Activated naive CD4-positive, alpha-beta T cell treated with Interleukin-2 at 50 U/mL for 16 hours (primary cell): Measurements from ENCODE around the gene SPTLC2.
"Not testable (repeated sequence)": the region's sequence is repeated elsewhere in the genome, so short reads cannot be mapped to it uniquely, and the experiment has no call there.

Experiments
- DNase-seq: peaks from one replicate; pipeline ENCODE4 v3.0.0-alpha.2; 2020

Gene SPTLC2

DNA sequence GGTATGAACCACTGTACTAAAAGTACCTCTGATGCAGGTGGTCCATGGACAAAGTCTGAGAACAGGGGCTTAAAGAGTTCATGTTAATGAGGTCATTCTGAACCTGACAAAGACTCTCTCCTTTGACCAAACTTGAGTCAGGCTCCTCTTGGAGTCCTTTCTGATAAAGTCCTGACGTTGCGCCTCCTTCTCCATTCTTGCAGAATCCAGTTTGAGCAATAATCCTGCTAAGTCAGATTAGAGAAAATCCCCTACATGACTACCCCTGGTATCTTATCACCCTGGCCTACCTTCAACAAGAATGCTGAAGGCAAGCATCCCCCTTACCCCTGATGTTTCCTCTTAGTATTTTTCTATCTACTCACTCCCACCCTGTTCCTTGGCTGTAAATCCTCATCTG lies 71.9 kb downstream of the SPTLC2 start:
- no peak for DNase-seq

DNA sequence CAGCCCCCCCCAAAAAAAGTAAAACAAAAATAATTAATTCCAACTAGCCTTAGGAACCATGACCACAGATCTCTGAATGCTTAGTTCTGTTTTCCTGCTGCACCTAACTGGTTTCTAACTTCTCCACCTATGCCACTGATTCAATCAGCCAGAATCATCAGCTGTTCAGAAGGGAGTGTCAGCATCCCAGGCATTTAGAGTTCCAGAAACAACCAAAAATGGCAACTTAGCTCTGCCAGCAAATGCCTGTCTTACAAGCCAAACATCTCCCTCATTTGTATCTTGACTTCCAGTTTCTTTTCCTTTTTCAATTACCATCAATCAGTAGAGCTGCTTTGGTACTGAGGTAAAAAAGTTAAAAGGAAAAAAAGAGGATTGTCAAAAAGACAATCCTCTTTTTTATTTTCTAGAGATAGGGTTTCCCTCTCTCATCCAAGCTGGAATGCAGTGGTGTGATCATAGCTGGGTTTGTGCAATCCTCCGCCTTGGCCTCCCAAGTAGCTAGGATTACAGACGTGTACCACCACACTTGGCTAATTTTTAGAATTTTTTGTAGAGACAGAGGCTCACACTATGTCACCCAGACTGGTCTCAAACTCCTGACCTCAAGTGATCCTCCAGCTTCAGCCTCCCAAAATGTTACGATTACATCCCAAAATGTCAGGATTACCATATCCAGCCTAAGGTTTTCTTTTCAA lies 72.7 kb downstream of the SPTLC2 start:
- no peak for DNase-seq

DNA sequence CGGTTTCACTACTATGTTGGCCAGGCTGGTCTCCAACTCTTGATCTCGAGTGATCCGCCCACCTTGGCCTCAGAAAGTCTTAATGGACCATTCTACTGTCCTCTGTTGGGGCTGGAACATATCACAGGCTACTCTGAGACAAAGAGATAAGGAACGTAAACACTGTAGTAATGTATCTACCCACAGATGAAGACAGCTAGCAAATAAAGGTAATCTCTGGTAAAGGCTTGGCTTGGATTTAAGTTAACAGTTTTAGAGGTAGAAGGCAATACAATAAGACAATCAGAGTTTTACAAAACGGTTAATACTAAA lies 73.2 kb downstream of the SPTLC2 start:
- no peak for DNase-seq

DNA sequence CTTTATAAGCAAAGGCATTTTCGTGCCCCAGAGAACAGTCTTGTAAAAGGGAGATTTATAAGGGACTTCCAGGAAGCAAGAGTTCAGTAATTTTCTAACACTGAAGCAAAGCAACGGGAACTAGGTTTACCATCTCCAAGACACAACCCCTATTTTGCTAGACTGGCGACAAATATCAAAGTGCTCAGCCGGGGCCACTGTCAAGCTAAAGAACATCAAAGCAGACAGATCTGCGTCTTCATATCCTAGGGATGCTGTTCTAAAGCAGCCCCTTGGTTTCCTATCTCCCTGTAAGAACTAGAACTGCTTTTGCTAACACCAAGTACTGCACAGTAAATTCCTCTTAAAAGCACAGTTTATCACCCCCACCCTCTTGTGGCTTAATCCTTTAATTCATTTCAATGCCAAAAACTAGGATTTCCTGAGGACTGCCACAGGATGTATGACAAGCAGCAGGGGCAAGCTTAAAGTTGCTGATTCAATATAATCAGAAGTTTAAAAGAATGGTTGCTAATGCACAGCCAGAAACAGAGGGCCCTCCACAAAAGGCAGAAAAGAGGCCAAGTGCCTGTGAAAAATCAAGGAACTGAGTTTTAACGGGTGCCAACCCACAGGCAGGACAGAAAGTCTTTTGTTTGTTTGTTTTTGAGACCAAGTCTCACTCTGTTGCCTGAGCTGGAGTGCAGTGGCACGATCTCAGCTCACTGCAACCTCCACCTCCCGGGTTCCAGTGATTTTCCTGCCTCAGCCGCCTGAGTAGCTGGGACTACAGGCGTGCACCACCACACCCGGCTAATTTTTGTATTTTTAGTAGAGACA lies 73.8 kb downstream of the SPTLC2 start:
- no peak for DNase-seq

DNA sequence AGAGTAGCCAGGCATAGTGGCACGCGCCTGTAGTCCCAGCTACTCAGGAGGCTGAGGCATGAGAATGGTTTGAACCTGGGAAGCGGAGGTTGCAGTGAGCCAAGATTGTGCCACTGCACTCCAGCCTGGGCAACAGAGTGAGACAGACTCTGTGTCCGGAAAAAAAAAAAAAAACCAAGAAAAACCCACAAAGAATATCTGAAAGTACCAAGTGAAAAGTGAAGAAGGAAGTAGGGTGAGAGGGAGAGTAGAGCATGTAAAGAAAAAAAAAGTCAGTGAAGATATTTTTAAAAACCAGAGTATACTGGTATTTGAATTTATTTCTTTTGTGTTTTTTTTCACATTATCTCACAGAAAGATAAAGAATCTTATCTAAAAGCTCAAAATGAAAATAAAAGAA lies 74.5 kb downstream of the SPTLC2 start:
- DNase-seq: no peak

DNA sequence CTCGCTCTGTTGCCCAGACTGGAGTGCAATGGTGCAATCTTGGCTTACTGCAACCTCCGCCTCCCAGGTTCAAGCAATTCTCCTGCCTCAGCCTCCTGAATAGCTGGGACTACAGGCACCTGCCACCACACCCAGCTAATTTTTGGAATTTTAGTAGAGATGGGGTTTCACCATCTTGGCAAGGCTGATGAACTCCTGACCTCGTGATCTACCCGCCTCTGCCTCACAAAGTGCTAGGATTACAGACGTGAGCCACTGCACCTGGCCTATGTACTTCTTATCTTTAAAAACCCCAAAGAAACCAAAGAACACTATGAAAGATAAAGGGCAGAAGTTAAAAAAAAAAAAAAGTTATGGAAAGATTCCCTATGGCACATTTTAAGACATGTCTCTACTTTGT lies 79.5 kb downstream of the SPTLC2 start:
- not testable (repeated sequence) for DNase-seq

DNA sequence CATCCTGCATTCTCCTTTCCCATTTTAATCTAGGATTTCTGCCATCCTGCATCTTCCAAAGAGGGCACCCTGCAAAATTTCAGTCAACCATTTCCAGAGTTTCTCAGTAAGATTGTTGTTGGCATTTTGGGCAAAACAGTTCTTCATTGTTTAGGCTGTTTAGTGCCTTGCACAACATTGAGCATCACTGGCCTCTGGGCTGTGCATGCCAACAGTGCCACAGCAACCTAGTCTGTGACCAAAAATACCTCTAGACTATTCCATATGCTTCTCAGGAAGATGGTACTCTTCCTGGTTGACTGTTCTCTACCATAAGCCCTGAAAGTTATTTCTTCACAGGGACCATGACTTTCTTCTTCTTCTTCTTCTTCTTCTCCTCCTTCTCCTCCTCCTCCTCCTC lies 85.4 kb downstream of the SPTLC2 start:
- no peak for DNase-seq

DNA sequence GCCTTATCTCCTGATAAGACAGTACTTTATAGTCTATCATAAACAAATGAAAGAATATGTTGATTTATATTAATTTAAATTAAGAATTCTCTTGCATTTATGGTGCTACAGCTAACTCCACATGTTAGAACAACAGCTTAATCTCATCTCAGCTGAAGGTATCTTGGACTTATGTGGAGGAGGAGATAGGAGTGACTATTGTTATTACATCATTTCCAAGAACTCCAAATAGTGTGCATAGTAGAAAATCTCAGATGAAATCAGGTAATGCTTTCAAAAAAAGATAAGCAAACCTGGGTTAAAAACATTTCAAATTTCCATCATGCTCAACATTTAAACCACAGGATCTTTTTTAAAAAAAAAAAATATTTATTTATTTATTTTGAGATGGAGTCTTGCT lies 86.5 kb downstream of the SPTLC2 start:
- DNase-seq: no peak

DNA sequence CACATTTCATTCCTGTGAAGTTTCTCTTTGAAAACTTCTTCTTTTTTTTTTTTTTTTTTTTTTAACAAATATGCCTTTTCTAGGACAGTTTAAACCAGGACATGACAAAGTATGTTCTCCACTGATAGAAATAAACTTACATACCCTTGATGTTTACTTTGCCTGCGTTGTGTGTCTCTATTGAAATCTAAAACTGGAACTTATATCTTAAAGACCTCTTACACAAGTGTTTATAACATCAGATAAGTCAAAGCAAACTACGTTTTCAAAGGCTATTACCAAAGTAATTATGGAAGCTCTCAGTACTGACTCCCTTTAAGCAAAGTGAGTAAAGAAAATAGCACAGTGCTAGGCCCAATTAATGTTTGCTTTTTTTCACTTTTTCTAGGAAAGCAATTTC lies 87.2 kb downstream of the SPTLC2 start:
- DNase-seq: no peak

DNA sequence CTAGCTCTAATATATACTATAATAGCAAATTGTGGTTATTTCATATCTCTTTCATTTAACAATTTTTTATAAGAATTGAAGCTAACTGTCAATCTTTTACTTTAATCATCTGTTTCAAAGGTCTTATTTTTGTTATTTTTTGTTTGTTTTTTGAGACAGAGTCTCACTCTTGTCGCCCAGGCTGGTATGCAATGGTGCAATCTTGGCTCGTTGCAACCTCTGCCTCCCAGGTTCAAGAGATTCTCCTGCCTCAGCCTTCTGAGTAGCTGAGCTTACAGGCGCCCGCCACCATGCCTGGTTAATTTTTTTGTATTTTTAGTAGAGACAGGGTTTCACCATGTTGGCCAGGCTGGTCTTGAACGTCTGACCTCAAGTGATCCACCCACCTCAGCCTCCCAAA lies 87.7 kb downstream of the SPTLC2 start:
- not testable (repeated sequence) for DNase-seq

DNA sequence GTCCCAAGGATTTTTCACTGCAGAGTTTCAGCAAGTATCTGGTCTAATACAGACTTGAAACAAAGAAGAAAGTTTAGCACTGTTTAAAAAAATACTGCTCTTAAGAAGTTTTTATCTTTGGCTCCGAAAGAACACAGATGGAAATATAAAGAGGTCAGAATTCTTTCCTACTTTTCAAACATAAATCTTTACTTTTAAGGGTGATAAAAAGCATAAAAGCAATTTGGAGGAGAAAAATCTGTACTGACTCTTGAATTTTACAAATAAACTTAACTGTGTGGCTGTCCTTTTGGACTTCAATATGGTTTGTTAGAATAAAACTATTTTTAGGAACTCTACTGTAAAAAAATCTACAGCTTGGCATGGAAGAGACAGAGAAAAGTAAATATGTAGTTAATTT lies 90.2 kb downstream of the SPTLC2 start:
- DNase-seq: no peak

DNA sequence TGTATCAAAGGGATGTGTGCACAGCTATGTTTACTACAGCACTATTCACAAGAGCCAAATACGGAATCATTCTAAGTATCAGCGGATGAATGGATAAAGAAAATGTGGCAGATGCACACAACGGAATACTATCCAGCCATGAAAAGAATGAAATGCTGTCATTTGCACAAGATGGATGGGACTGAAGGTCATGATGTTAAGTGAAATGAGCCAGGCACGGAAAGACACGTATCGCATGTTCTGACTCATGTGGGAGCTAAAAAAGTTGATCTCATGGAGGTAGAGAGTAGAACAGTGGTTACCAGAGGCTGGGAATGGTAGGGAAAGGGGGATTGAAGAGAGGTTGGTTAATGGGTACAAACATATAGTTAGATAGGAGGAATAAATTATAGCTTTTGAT lies 91.9 kb downstream of the SPTLC2 start:
- no peak for DNase-seq

DNA sequence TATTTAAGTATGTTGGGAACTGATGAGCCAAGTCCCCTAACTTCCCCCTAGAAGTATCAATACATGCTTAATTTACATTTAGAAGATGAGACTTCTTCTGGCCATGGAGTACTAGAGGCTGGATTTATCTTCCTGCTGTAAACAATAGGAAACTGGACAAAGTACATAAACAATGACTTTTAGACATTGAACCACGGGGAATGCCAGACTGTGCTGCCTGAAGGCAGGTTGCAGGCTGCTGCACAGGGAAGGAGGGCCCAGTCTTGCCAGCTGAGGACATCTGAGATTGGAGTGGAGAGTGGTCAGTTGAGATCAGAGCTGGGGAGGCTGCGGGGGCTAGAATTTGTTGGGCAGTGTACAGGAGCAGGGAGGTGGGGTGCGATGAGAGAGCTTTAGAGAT lies 93.3 kb downstream of the SPTLC2 start:
- DNase-seq: no peak

DNA sequence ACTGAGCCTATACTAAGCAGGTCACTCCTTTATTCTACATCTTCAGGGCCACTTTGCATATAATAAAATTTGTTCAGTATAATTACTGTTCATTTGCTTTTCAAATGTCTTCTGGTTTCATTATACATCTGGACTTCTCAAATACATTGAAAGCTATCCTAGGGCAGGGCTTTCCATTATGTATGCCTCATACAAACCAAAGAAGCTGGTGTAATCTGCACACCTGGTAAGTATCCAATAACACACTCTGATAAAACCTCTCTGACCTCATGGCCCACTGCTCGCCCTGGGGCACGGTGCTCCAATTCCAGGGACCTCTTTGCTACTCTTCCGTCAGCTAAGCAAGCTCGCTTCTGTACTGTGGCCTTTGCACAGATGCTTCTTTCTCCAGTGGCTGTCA lies 95.9 kb downstream of the SPTLC2 start:
- no peak for DNase-seq

DNA sequence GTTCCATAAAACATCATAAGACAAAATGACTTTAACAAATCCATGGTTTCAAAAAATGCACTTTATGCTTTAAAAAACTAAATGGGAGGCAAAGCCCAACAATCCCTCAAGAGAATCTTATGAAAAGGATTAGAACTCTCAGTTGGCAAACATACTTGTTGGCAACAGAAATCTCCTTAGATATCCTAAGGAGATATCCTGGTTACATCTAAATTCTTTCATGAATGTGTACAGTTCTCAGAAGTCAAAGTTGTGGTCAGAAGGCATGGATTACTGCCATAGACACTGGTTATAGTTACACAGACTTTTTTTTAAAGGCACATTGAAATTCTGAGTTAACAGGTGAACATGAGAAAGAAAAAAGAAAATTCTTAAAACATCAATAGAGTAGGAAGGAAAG lies 100.3 kb downstream of the SPTLC2 start:
- no peak for DNase-seq

DNA sequence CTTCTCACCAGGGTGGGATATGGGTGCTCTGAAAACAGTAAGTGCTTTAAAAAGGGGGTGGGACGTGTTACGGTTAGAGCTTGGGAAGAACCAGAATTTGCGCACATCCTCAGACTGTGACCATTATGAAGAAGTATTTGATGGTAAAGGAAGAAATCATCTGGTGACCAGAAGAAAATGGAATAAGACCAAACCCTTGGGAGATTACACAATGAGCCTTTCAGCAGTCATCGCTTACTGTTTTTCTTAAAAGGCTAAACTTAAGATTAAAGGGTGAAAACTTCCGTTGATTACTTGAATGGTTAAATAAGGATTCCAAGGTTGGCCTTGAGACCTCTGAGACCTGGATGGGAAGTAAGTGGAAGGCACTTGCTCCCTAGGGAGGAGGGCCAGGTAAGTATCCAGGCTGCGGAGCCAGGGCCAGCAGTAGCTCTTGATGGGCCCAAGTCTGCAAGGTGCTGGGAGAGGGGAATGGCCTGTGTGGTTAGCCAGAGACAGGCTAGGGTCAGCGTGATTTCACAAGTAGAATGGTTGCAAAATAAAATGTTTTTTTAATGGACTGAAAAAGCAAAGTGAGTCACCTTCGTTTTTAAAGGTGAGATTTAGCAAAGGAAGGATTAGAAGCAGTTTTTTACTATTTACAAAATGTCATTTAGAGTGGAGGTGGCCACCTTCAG lies 104.8 kb downstream of the SPTLC2 start:
- no peak for DNase-seq

DNA sequence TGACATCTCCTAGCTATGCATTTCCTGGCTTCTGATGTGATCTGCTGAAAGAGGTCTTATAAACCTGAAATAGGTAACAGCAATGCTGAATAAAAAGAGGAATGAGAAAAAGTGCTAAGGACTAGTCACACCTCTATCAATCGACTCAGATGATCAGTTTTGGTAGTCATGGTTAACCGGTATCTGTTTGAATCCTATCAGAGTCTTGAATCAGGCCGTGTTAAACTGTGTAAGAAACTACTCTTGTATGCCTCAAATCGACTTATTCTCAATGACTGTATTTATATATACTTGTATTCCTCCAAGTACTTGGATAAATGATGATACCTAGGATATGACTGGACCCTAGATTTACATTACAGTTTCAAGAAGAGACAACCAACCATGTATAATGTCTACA lies 107.1 kb downstream of the SPTLC2 start:
- no peak for DNase-seq

DNA sequence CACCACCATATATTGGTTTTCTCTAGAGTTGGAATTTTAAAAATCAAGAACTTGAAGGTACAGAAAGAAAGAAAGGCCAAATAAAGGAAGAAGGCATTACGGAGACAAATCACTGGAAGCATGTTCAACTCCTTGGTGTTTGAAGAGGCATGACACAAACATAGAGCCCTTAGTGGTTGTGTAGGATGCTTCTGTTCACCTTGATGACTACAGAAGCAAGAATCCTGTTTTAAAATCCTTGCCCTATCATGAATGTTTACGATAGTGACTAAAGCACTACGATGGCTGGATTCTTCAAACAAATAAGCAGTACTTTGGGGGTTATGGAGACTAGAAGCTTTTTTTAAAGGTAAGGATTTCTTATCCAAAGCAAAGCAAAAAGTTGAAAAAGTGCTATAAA lies 107.6 kb downstream of the SPTLC2 start:
- no peak for DNase-seq

DNA sequence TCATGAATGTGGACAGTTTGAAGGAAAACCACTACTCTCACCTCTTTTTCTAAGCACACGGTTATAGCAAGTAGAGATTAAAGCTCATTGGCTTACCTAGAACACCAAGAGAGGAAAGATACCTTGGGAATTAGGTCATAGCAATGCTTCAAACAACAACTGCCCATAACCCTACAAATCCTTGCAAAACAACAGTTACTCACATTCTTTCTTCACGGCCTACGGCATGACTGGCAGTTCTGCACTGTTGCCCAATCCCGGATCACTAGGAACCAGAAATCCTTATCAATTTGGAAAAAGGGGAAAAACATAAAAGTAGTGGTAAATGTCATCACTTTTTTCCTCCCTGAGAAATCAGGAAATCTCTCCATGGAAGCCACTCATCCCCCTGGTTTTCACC lies 108.2 kb downstream of the SPTLC2 start:
- DNase-seq: no peak

DNA sequence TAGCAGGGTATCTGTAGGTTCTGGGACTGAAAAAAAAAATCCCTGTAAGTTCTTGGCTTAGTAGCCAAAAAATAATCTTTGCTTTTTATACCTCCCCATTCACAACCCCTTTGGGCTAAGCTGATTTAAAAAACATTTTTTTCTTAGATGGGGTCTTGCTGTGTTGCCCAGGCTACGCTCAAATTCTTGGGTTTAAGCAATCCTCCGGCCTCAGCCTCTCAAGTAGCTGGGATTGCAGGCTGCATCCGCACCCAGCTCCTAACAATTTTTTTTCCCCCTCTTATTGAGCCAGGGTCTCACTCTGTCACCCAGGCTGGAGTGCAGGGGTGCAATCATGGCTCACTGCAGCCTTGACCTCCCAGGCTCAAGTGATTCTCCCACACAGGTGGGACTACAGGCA lies 108.7 kb downstream of the SPTLC2 start:
- DNase-seq: no peak

DNA sequence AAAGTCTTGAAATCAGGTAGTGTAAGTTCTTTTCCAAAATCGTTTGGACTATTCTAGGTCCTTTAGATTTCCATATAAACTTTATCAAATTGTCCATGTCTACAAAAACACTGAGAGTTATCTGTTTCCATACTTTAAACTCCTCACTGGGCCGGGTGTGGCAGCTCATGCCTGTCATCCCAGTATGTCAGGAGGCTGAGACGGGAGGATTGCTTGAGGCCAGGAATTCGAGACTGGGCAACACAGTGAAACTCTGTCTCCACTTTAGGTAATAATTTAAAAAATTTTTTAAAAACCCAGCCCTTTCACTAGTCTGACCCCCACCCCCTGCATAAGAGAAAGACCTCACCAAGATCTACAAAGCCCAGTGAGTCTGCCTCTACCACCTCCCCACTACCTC lies 111.4 kb downstream of the SPTLC2 start:
- no peak for DNase-seq

DNA sequence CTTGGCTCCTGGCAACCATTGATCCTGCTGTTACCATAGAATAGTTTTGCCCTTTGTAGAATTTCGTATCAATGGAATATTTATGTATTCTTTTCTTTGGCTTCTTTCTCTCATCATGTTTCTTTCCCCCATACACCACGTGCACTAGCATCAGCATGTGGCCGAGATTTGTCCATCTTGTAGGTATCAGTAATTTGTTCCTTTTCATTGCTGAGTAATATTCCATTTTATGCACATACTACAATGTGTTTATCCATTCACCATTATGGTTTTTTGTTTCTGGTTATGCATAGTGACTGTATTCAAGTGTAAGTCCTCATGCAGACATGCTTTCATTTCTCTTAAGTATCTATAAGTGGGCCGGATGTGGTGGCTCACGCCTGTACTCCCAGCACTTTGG lies 113.3 kb downstream of the SPTLC2 start:
- no peak for DNase-seq

DNA sequence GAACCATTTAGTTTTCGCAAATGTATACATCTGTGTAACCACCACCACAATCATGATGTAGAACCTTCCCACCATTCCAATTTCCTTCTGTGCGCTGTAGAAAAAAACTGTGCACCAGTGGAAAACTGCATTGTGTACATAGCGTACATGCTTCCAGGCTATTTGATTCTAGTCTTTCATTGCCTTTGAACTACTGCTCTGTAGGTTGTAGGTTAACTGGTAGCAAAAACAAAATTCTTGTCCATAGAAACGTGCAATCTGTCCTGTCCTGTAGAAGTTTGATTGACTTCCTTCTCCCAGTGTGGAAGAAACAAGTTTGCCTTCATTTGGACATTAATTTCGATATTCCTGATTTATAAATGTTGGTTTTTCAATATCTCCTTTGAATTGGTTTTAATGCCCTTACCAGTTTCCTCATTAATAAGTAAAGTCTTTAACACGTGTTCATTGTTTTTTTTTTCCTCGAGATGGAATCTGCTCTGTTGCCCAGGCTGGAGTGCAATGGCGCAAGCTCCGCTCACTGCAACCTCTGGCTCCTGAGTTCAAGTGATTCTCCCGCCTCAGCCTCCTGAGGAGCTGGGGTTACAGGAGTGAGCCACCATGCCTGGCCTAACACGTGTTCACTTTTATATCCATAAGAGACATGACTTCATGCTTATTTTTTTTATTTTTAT lies 114.2 kb downstream of the SPTLC2 start:
- no peak for DNase-seq
